HUES6 (cell line): ENCODE results near the gene NR3C2.

Source experiments
- H3K27ac ChIP-seq: 2 replicates; pipeline ENCODE4 v1.7.0; 2013; ENCODE audit warnings: low read depth, mild to moderate bottlenecking, low read length, inconsistent platforms
- H3K27me3 ChIP-seq: 2 replicates; pipeline ENCODE4 v1.6.1; 2013; ENCODE audit warnings: low read length; ENCODE audit not compliant: control insufficient read depth, insufficient read depth
- H3K36me3 ChIP-seq: 2 replicates; pipeline ENCODE4 v1.6.1; 2013; ENCODE audit warnings: low read length; ENCODE audit not compliant: control insufficient read depth, insufficient read depth
- H3K4me1 ChIP-seq: 2 replicates; pipeline ENCODE4 v1.6.1; 2013; ENCODE audit warnings: low read length; ENCODE audit not compliant: control insufficient read depth, insufficient read depth
- H3K4me3 ChIP-seq: 2 replicates; pipeline ENCODE4 v1.5.1; 2013; ENCODE audit warnings: low read depth, low read length
- H3K9ac ChIP-seq: one replicate; pipeline ENCODE4 v1.6.1; 2013; ENCODE audit warnings: mild to moderate bottlenecking, low read length
- H3K9me3 ChIP-seq: 2 replicates; pipeline ENCODE4 v1.6.1; 2013; ENCODE audit warnings: low read depth, low read length; ENCODE audit not compliant: control insufficient read depth, insufficient read depth

NR3C2 gene

DNA sequence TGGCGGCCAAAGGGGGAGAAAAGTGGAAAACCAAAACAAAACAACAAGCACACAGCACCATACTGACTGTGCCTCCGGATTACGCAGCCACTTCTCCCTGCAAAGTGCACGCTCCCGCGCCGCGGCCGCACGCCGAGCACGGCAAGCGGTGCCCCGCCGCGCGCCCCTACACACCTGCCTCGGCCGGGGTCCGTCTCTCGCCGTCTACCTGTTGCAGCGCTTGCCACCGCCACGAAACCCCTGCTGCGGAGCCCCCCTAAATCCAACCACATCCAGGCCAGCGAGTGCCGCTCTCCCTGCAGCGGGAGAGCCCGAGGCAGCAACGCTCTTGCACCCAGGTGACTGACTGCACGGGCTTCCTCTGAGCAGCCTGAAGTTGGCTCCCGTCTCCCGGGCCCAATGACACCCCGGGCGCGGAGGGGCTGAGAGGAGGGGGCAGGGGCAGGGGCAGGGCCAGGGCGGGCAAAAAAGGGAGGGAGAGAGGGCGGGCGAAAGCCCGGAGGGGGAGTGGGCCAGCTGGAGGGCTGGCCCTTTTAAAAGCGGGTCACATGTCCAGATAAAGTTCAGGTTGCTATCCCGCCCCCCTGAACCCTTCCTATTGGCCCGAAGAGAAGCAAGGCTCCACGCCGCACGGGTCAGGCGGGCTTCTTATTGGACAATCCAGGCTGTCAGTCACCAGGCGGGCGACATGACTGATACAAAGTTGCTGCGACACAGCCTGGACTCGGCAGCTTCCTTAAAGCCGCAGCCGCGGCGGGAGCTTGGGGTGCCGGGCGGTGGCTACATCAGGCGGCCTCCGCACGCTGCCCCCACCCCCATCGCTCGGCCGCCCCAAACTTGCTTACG lies at the start of gene NR3C2:
Gene NR3C2 (minus strand): TSS at position 429 of the 846 bp plus-strand sequence.
- Histone ChIP-seq H3K36me3 (no peaks in the 10 kb centered on the region), H3K4me1 (peaks cover 18% of the 10 kb centered on the region; the same call in 1 of the 2 replicates), H3K27ac (no peak within 1 kb of the TSS), H3K9me3 (no peaks in the 10 kb centered on the region), H3K4me3 (peak within 1 kb of the TSS; percentile 89), H3K9ac (peak within 1 kb of the TSS; percentile 16), H3K27me3 (peaks cover 69% of the 10 kb centered on the region)

DNA sequence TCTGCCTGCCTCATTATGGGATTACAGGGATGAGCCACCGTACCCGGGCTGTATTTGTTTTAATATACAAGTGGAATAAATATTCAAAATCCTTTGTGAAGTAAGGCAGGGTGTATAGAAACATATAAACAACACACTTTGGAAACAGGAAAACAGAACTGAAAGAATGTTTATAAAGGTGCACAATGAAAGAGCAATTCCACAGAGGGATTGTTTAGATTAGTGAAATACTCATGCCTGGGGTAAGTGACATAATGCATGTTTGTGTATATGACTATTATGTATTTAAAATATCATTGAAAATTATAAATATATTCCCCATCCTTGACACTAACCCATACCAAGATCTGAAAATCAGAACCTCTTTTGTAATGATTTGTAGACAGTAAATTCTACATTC lies 45.0 kb upstream of the NR3C2 start:
- no peaks in the 10 kb centered on the region for H3K4me1 ChIP-seq
- H3K4me3 ChIP-seq = no peak overlapping the region
- no peaks in the 10 kb centered on the region for H3K36me3 ChIP-seq
- H3K9ac ChIP-seq = no peak overlapping the region
- H3K9me3 ChIP-seq = peaks cover 12% of the 10 kb centered on the region
- no peaks in the 10 kb centered on the region for H3K27me3 ChIP-seq
- no peak overlapping the region for H3K27ac ChIP-seq

DNA sequence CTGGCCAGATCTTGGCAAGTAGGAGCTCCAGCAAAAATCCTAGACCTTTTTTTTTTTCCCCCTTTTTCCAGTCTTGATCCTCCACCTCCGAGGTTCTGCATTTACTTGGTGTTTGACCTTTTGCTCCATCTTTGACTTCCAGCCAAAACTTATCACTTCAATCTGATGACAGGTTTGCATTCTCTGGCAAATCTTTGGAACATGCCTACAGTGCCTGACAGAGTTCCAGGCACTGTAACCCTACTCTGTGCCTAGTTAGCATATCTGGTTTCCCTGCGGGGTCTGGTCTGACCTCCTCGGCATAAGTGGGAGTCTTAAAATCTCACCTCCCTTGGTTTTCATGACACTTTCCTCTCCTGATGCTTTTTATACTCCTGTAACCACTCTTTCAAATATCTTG lies 39.4 kb upstream of the NR3C2 start:
- Histone ChIP-seq H3K9ac (no peak overlapping the region), H3K27me3 (no peaks in the 10 kb centered on the region), H3K4me1 (no peaks in the 10 kb centered on the region), H3K27ac (no peak overlapping the region), H3K36me3 (no peaks in the 10 kb centered on the region), H3K4me3 (no peak overlapping the region), H3K9me3 (peaks cover 15% of the 10 kb centered on the region)

DNA sequence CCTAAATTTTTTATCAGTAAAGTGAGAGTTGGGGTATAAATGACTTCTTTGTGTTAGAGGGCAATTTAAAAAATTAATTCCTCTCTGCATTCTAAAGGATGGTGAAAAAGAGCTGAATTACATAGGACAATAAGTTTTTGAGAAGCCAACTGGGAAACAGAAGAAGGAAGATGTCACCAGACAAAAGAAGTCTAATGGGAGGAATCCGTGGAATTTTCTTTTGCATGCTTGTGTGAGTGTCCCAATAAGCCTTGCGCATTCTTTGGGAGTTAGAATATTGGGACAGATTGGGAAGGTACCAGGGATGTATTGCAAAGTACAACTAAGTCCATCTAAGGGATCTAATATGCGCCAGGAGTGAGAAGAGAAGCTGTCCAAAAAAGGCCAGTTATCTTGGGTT lies 35.1 kb upstream of the NR3C2 start:
- Histone ChIP-seq H3K4me1 (no peaks in the 10 kb centered on the region), H3K36me3 (no peaks in the 10 kb centered on the region), H3K27me3 (no peaks in the 10 kb centered on the region), H3K4me3 (no peak overlapping the region), H3K27ac (no peak overlapping the region), H3K9me3 (0 out of 2 replicates have a peak, but pooled peaks cover 3% of the 10 kb centered on the region), H3K9ac (no peak overlapping the region)

DNA sequence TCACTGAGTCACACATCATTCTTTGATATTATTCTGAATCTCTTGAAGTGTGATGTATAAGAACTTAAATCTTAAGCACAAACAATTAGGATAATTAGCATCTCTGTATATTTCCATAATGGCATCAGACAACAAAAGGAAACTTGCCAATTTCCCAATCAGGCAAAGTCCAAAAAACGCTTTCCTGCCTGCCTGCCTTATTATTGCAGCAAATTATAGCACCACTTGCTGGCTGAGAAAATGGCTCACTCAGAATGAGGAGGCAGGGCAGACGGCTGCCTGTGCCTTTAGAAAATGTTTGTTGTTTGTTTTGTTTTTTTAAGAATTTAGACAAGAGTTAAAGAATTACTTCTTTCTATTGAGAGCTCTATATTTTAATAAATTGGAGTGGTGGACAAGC lies 27.7 kb upstream of the NR3C2 start:
- no peaks in the 10 kb centered on the region for H3K4me1 ChIP-seq
- no peak overlapping the region for H3K27ac ChIP-seq
- H3K9me3 ChIP-seq = no peaks in the 10 kb centered on the region
- H3K4me3 ChIP-seq = no peak overlapping the region
- H3K9ac ChIP-seq = no peak overlapping the region
- no peaks in the 10 kb centered on the region for H3K27me3 ChIP-seq
- H3K36me3 ChIP-seq = no peaks in the 10 kb centered on the region

DNA sequence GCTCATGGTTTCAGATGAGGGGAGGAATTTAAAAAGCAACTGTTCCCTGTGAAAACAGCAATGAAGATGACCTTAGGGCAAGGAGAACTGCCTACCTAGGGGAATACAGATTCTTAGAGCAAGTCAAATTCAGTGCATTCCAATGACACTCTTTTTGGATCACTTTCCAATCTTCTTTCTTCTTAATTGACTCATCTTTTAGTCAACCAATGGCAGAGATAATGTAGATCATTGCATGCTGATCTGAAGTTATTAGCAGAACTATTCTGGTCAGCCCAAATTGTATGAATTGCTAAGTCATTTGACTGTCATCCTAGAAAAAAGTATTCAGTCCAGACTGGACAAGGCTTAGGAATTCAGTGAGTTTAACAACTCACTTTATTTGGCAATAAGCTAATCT lies 12.6 kb upstream of the NR3C2 start:
- no peaks in the 10 kb centered on the region for H3K4me1 ChIP-seq
- H3K4me3 ChIP-seq = no peak overlapping the region
- H3K9me3 ChIP-seq = no peaks in the 10 kb centered on the region
- H3K36me3 ChIP-seq = no peaks in the 10 kb centered on the region
- no peak overlapping the region for H3K27ac ChIP-seq
- H3K9ac ChIP-seq = no peak overlapping the region
- H3K27me3 ChIP-seq = no peaks in the 10 kb centered on the region; the same call in 1 of the 2 replicates

DNA sequence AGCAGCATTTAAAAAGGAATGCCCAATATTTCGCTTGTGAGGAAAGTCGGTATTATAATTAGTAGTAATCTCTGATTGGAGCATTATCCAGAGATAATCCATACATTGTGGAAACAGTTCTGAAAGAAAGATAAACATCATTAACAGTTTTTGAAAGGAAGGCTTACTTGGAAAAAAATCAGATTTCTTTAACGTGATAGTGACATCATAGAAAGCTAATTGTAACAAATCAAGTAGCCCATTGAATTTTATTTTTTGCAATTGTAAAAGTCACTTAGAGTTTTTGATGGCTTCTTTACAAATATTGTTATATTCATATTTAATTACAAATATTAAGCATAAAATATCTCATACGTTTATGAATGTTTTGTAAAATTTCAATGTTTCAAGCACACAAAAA lies 11.6 kb upstream of the NR3C2 start:
- Histone ChIP-seq H3K27ac (no peak overlapping the region), H3K36me3 (no peaks in the 10 kb centered on the region), H3K27me3 (no peaks in the 10 kb centered on the region; the same call in 1 of the 2 replicates), H3K4me3 (no peak overlapping the region), H3K9me3 (no peaks in the 10 kb centered on the region), H3K4me1 (no peaks in the 10 kb centered on the region), H3K9ac (no peak overlapping the region)

DNA sequence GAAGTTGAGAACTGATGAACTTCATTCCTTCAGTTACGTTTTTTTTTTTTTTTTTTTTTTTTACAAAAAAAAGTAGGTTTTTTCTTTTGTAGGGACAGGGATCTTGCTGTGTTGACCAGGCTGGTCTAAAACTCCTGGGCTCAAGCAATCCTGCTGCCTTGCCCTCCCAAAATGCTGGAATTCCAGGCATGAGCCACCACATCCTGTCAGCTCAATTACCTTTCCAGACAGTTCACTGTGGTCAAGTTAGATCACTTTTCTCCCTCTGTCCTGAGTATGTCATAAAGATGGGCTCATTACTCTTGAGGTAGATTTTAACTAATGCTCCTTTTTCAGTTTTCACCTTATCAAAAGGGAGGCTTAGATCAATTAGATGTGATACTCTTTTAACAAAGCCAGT lies 10.8 kb upstream of the NR3C2 start:
- Histone ChIP-seq H3K4me3 (no peak overlapping the region), H3K36me3 (no peaks in the 10 kb centered on the region), H3K9me3 (no peaks in the 10 kb centered on the region), H3K27ac (no peak overlapping the region), H3K4me1 (no peaks in the 10 kb centered on the region), H3K27me3 (peaks cover 4% of the 10 kb centered on the region; the same call in 1 of the 2 replicates), H3K9ac (no peak overlapping the region)

DNA sequence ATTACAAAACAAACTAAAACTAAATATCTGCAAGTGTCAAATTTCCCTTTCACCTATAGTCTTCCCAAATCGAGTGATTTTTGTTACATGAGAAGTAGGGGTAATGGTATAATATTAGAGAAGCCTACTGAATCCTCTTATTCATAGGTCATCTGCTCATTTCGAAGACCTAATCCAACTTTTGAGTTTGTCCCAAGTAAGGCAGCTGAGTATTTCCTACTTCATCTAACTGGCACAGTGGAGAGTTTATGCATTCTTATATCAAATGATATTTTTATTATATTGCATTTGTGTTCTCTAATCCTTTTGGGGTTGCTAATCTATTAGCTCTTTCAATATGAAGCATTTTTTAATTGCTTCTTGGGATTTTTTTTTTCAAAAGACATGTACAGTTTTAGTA lies 7.7 kb upstream of the NR3C2 start:
- Histone ChIP-seq H3K9me3 (no peaks in the 10 kb centered on the region), H3K27me3 (peaks cover 31% of the 10 kb centered on the region), H3K9ac (no peak overlapping the region), H3K4me3 (no peak overlapping the region), H3K27ac (no peak overlapping the region), H3K36me3 (no peaks in the 10 kb centered on the region), H3K4me1 (0 out of 2 replicates have a peak, but pooled peaks cover 7% of the 10 kb centered on the region)

DNA sequence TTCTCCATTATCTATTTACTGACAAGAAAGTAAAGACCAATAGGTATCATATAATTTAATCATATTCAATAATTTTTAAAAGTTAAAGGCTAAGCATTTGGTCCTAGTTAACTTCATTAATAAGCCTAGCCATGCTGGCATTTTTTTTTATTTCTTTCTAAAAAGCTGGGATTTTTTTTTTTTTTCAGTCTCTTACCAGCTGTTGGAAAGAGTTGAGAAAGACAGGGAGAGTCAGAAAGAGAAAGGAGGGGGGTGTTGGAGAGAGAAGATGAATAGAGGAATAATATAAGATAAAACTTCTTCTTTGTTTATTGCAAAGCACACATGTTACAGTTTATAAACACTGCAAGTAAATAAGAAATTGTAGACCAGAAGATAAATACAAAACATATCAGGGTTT lies 5.9 kb upstream of the NR3C2 start:
- Histone ChIP-seq H3K9ac (no peak overlapping the region), H3K27me3 (peaks cover 49% of the 10 kb centered on the region), H3K27ac (no peak overlapping the region), H3K9me3 (no peaks in the 10 kb centered on the region), H3K4me1 (peaks cover 7% of the 10 kb centered on the region; the same call in 1 of the 2 replicates), H3K36me3 (no peaks in the 10 kb centered on the region), H3K4me3 (no peak overlapping the region)

DNA sequence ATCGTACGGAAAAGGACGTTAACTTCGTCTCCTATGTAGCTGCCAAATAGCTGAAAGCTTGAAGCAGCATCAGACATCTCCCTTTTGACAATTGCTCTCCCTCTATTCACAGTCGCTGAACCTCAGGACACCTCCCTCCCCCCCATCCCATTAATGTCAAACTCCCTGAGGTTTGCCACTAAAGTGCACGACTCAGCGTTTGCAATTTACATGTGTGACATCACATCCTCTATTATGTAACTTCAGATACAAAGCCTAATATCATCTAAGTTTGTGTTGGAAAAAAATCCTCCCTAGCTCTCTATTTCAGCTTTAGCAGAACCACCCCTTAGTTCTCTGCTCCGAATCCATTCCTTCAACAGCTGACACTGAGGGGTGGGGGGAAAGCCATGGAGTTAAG lies 5.5 kb upstream of the NR3C2 start:
- H3K4me3 ChIP-seq = no peak overlapping the region
- H3K9me3 ChIP-seq = no peaks in the 10 kb centered on the region
- H3K27ac ChIP-seq = no peak overlapping the region
- H3K4me1 ChIP-seq = peaks cover 7% of the 10 kb centered on the region; the same call in 1 of the 2 replicates
- H3K27me3 ChIP-seq = peaks cover 54% of the 10 kb centered on the region
- no peaks in the 10 kb centered on the region for H3K36me3 ChIP-seq
- no peak overlapping the region for H3K9ac ChIP-seq
